AG09309 (cell line): ENCODE results near the gene BRD8.

Source experiments
- DNase-seq: peaks from one replicate; pipeline ENCODE4 v3.0.0-alpha.2; 2010; ENCODE audit warnings: low read depth
- H3K4me3 ChIP-seq: 2 replicates; pipeline ENCODE4 v1.5.1; 2011; ENCODE audit warnings: mild to moderate bottlenecking, low read depth, low read length, moderate library complexity; ENCODE audit not compliant: control insufficient read depth
- TF ChIP-seq, protein P1 (sequence below): IDR thresholded peaks from 2 replicates; pipeline ENCODE4 v1.5.1; 2011; ENCODE audit warnings: mild to moderate bottlenecking, low read depth, low read length, inconsistent platforms; ENCODE audit not compliant: insufficient read depth, control insufficient read depth; ENCODE audit errors: missing control alignments

Gene BRD8

DNA sequence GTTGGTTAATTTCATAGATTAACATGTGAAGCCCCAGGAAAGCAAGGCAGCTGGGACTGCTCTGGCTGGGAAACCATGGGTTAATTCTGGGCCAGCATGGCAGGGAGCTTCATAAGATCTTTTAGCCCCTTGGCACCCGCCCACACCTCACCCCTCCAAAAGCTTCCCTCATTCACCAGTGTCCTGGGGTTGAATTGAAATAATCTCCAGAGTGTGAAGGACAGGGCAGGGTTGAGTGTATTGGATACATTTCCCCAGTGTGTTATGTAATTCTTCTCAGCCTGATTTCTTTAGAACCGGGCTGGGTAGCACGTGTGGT, 75.2 kb downstream of the BRD8 start:
- TF ChIP-seq, protein P1, sequence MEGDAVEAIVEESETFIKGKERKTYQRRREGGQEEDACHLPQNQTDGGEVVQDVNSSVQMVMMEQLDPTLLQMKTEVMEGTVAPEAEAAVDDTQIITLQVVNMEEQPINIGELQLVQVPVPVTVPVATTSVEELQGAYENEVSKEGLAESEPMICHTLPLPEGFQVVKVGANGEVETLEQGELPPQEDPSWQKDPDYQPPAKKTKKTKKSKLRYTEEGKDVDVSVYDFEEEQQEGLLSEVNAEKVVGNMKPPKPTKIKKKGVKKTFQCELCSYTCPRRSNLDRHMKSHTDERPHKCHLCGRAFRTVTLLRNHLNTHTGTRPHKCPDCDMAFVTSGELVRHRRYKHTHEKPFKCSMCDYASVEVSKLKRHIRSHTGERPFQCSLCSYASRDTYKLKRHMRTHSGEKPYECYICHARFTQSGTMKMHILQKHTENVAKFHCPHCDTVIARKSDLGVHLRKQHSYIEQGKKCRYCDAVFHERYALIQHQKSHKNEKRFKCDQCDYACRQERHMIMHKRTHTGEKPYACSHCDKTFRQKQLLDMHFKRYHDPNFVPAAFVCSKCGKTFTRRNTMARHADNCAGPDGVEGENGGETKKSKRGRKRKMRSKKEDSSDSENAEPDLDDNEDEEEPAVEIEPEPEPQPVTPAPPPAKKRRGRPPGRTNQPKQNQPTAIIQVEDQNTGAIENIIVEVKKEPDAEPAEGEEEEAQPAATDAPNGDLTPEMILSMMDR, result no peak
- DNase-seq, result no peak
- no peak overlapping the region for H3K4me3 ChIP-seq

DNA sequence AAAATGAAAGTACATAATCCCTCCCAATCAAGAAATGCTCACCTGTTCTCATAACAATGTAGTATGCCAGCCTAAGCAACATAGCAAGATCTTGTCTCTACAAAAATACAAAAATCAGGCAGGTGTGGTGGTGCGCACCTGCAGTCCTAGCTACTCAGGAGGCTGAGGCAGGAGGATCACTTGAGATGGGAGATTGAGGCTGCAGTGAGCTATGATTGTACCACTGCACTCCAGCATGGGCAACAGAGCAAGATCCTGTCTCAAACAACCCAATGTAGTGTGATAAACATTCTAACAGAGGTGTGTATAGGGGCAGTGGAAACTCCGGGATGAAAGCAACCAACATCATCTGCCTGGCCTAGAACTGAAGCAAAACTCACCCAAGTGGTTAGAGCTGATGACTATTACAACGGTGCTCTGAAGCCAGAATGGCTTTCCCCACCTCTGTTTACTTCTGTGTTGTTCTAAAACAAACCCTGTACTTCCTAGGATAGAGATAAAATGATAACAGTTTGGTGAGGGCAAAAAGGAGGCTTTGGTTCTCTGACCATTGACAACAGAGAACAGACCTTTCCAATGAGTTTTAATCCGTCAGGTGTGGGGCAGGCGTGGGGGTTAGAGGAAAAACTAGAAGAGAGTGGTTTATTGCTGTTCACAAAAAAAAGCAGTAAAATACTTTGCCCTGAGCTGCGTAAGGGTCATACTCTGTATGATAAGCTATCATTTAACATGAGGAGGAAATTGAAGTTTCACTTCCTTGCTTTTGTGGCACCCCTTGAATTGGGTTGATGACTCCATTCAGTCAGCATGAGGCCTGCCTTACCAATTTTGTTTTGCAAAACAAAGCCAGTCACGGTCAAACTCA, 75.7 kb downstream of the BRD8 start:
- H3K4me3 ChIP-seq, result no peak overlapping the region
- no peak for DNase-seq
- TF ChIP-seq, protein P1, result no peak

DNA sequence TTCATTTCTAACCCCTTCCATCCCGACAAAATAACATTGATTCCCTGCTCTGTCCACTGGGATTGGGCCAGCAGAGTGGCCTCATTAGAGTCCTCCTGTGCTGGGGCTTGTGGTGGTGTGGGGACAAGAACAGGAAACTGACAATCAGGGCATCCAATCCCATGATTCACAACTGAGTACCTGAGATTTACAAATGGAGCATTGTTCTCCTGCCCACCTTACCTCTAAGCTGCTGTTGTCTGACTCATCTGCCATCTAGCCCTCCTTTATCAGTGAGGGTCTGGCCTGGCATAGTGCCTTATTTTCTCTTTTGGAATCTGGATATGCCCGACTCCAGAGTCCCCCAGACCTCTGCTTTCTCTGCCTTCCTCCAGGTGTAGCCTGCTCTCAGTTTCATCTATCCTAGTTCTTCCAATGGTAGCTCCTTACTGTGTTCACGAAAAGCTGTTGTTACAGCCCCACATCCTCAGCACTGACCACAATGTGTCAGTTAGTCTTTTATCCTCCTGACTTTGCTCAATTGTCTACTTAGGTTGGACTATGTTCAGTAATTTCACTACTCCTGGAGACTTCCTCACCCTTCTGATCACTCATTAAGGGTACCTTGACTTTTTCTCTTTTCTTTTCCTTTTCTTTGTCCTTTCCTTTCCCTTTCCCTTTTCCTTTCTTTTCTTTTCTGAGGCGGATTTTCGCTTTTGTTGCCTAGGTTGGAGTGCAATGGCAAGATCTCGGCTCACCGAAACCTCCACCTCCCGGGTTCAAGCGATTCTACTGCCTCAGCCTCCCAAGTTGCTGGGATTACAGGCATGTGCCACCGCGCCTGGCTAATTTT, 81.2 kb downstream of the BRD8 start:
- TF ChIP-seq, protein P1, result no peak
- H3K4me3 ChIP-seq, result no peak overlapping the region
- no peak for DNase-seq

DNA sequence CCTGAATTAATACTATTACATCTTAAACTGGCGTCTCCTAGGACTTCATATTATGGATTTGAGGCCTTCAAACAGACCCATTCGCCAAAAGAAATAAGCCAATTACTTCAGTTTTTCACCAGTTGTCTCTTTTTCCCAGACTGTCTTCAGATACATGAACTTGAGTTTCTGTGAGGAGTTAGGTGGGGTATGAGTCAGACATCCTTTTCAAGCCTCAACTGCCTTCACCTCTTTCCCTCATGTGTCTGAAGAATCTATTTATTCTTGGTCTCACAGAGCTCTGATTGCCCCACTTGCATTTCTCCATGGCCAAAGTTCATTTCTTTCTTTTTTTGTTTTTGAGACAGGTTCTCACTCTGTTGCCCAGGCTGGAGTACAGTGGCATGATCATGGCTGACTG, 82.1 kb downstream of the BRD8 start:
- no peak for DNase-seq
- H3K4me3 ChIP-seq, result no peak overlapping the region
- TF ChIP-seq, protein P1, result no peak

DNA sequence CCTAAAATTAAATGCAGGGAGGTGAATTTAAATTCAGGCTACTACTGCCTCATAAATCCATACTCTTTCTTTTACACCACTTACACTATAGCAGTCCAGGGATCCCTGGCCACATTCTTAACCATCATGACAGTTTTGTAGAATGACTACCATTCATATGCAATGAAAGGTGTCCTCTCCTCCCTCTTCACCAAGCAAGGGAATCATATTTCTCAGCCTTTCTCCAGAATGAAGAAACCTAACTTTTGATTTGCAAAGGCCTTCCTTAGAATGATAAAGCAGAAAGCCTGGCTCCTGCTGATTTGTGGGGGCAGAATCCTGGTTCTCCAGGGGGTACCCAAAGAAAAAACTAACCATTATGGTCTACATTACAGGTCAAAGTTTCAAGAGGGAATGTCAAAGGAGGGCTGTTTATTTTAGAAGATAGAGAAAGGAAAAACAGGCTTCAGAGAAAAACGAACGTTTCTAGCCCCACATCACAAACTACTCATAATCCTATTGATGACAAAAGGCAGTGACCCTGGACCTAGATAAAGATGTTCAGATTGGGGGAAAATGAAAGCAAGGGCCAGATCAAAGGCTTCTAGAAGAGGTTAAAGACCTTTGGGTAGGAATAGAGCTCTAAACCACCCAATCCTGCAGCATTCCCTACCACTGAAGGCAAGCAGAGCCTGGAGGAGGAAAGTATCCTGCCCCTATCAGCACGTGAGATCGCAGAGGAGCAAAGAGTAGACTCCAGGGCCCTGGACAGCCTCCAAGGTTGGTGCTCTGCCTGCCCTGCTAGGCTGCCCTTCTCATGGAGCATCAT, 83.1 kb downstream of the BRD8 start:
- TF ChIP-seq, protein P1, result no peak
- DNase-seq, result no peak
- H3K4me3 ChIP-seq, result no peak overlapping the region

DNA sequence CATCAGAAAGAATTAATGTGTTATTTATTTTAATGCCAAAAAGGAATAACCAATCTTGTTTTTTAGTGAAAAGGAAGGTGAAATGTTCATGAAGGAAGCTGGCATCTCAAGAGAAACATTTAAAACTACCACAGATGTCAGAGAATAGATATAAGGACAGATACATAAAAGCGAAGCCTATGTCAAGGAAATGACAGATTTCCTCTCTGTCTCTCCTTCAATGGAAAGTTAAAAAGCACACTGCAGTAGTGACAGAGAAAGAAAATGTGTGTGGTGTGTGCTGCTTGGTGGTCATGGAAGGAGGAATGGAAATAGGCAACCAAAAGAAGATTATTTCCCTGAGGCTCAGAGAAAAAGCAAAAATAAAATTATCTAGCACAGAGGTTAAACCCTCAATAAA, 85.4 kb downstream of the BRD8 start:
- TF ChIP-seq, protein P1, result no peak
- no peak for DNase-seq
- no peak overlapping the region for H3K4me3 ChIP-seq
